GM12878 (cell line): ENCODE measurements around the gene MYO10. TPM values are rescaled to one million over a fixed set of nuclear protein-coding genes. Genes with fewer than 3 reads are reported as not detected.

Experiments
- ATAC-seq: fragments of 200-7000 bp; cut with Tn5 transposase; 3 replicates; pipeline ENCODE4 v1.9.1; 2020; ENCODE audit warnings: mild to moderate bottlenecking, moderate library complexity
- BruUV-seq: library from RNA; stranded (reverse); fragments of 400-500 nt; replicated peaks from 2 replicates; lab custom pipeline; 2021; lab: Mats Ljungman, UMichigan
- CTCF ChIA-PET: fragments of 300-600 bp; sonication (Branson Sonifier 250); formaldehyde crosslinking; extraction: SDS; loops from one replicate; lab custom pipeline; 2021; ENCODE audit warnings: inconsistent platforms; lab: Yijun Ruan, JAX
- POLR2A ChIA-PET: fragments of 350-600 bp; formaldehyde crosslinking; extraction: SDS; loops from one replicate; lab custom pipeline; 2021; ENCODE audit warnings: inconsistent platforms; lab: Charles Lee
- RAD21 ChIA-PET: fragments of 300-600 bp; sonication (Branson Sonifier 250); formaldehyde crosslinking; loops from one replicate; lab custom pipeline; 2023; ENCODE audit warnings: antibody characterized with exemption; ENCODE audit not compliant: unreplicated experiment; lab: Charles Lee
- SMC1A ChIA-PET: fragments of 300-600 bp; sonication (Branson Sonifier 250); formaldehyde crosslinking; loops from one replicate; lab custom pipeline; 2023; ENCODE audit not compliant: unreplicated experiment, uncharacterized antibody; lab: Charles Lee
- DNase-seq: peaks from one replicate; pipeline ENCODE4 v3.0.0-alpha.2; 2011; ENCODE audit warnings: low read depth, low spot score
- FAIRE-seq: peaks from 3 replicates; lab custom pipeline; 2011; peaks lifted over from hg19 to GRCh38; lab: Jason Lieb, UNC
- H2AFZ ChIP-seq: 2 replicates; pipeline ENCODE4 v1.6.0; 2011; ENCODE audit warnings: low read depth, low read length, control low read depth; ENCODE audit not compliant: control insufficient read depth
- H3K27ac ChIP-seq: 2 replicates; pipeline ENCODE4 v1.5.1; 2011; ENCODE audit warnings: control low read depth; ENCODE audit not compliant: control insufficient read depth, insufficient read depth
- H3K27me3 ChIP-seq, 2 experiments: replicated peaks in 1 of 2; 2 replicates each; pipeline versions ENCODE4 v1.6.0 to v1.6.1; 2011; ENCODE audit warnings: low read length in 1 of 2; ENCODE audit not compliant: control insufficient read depth in 2 of 2, insufficient read depth in 2 of 2
- H3K36me3 ChIP-seq, 2 experiments: 2 replicates each; pipeline ENCODE4 v1.5.1; 2011; ENCODE audit warnings: low read length in 1 of 2; ENCODE audit not compliant: control insufficient read depth in 2 of 2, insufficient read depth in 2 of 2
- H3K4me1 ChIP-seq: 2 replicates; pipeline ENCODE4 v1.6.1; 2011; ENCODE audit warnings: mild to moderate bottlenecking, low read length, moderate library complexity, mixed read lengths; ENCODE audit not compliant: control insufficient read depth, insufficient read depth
- H3K4me2 ChIP-seq: 2 replicates; pipeline ENCODE4 v1.6.0; 2011; ENCODE audit warnings: control low read depth; ENCODE audit not compliant: control insufficient read depth, insufficient read depth
- H3K4me3 ChIP-seq: fragments of 200-600 bp; sonication (generic); 2 replicates; pipeline ENCODE4 v1.5.1; 2016
- H3K79me2 ChIP-seq: 2 replicates; pipeline ENCODE4 v1.6.0; 2011; ENCODE audit warnings: low read length; ENCODE audit not compliant: control insufficient read depth, insufficient read depth
- H3K9ac ChIP-seq: 2 replicates; pipeline ENCODE4 v1.8.0; 2011; ENCODE audit warnings: low read length, control low read depth, mixed read lengths; ENCODE audit not compliant: control insufficient read depth, insufficient read depth
- H3K9me3 ChIP-seq: replicated peaks from 3 replicates; pipeline ENCODE4 v1.5.1; 2011; ENCODE audit warnings: mild to moderate bottlenecking, low read length; ENCODE audit not compliant: control insufficient read depth, insufficient read depth
- H4K20me1 ChIP-seq: 2 replicates; pipeline ENCODE4 v1.6.0; 2011; ENCODE audit not compliant: control insufficient read depth, insufficient read depth
- ATF2 ChIP-seq: IDR thresholded peaks from 2 replicates; pipeline ENCODE4 v1.6.1; 2012; ENCODE audit warnings: low read length, inconsistent platforms
- ATF7 ChIP-seq: fragments of 450-650 bp; IDR thresholded peaks from 2 replicates; pipeline ENCODE4 v1.6.1; 2016; ENCODE audit warnings: low read depth, mild to moderate bottlenecking
- BACH1 ChIP-seq: fragments of 450-650 bp; IDR thresholded peaks from 2 replicates; pipeline ENCODE4 v1.6.1; 2017; ENCODE audit warnings: mild to moderate bottlenecking, borderline replicate concordance
- BMI1 ChIP-seq: fragments of 450-650 bp; IDR thresholded peaks from 2 replicates; pipeline ENCODE4 v1.6.1; 2016; ENCODE audit warnings: mild to moderate bottlenecking, moderate library complexity, borderline replicate concordance
- ETV6 ChIP-seq, 2 experiments: fragments of 450-650 bp in 1 of 2; IDR thresholded peaks in 1 of 2; conservative IDR thresholded peaks in 1 of 2; 2 replicates each; pipeline ENCODE4 v1.6.1; 2014; ENCODE audit warnings: antibody characterized with exemption in 1 of 2, borderline replicate concordance in 1 of 2, low read depth in 1 of 2, mild to moderate bottlenecking in 1 of 2, moderate library complexity in 1 of 2
- GABPA ChIP-seq: IDR thresholded peaks from 2 replicates; pipeline ENCODE4 v1.6.1; 2014; ENCODE audit warnings: antibody characterized with exemption, low read depth, mild to moderate bottlenecking, inconsistent platforms
- IRF4 ChIP-seq: IDR thresholded peaks from 2 replicates; pipeline ENCODE4 v1.6.1; 2011; ENCODE audit warnings: low read depth, low read length
- KAT2A ChIP-seq: conservative IDR thresholded peaks from 2 replicates; pipeline ENCODE4 v1.6.1; 2011; ENCODE audit warnings: low read depth, low read length; ENCODE audit not compliant: control insufficient read depth
- MYC ChIP-seq: IDR thresholded peaks from 2 replicates; pipeline ENCODE4 v1.6.1; 2011; ENCODE audit warnings: mild to moderate bottlenecking, low read length, moderate library complexity, inconsistent platforms; ENCODE audit not compliant: insufficient read depth, insufficient replicate concordance, insufficient read length, severe bottlenecking
- POLR2A ChIP-seq: IDR thresholded peaks from 2 replicates; pipeline ENCODE4 v1.6.1; 2011; ENCODE audit warnings: low read depth, mild to moderate bottlenecking, low read length
- SUPT20H ChIP-seq: IDR thresholded peaks from 2 replicates; pipeline ENCODE4 v1.6.1; 2011; ENCODE audit warnings: low read depth, mild to moderate bottlenecking, low read length, moderate library complexity, borderline replicate concordance; ENCODE audit not compliant: control insufficient read depth
- USF1 ChIP-seq: IDR thresholded peaks from 2 replicates; pipeline ENCODE4 v1.6.1; 2011; ENCODE audit warnings: borderline replicate concordance, low read depth, mild to moderate bottlenecking, moderate library complexity, mixed read lengths, low read length; ENCODE audit not compliant: insufficient read depth; ENCODE audit errors: extremely low read length
- ZNF24 ChIP-seq: fragments of 450-650 bp; IDR thresholded peaks from 2 replicates; pipeline ENCODE4 v1.6.1; 2017; ENCODE audit warnings: antibody characterized with exemption, mild to moderate bottlenecking
- in situ Hi-C: fragments of 300-500 bp; cut with MboI; formaldehyde crosslinking; loops from 9 replicates; pipeline ENCODE4 v1.14.3; 2018; ENCODE audit warnings: mixed read lengths
- intact Hi-C: fragments of 100-400 bp; cut with micrococcal nuclease; formaldehyde crosslinking; loops from one replicate; pipeline ENCODE4 v1.14.2; 2022; ENCODE audit not compliant: unreplicated experiment
- polyA plus RNA-seq, 11 experiments: library from polyadenylated mRNA; depleted of rRNA in 4 of 11; unstranded in 6 of 11; stranded (reverse) in 5 of 11; fragments of >200 nt; fragmentation: Nextera tagmentation in 4 of 11; fragmentation: Illumina TruSeq in 1 of 11; extraction: Ambion mirVana in 4 of 11; extraction: Trizol in 1 of 11; gene quantifications; 1 replicate in 1 of 11; 2 replicates in 10 of 11; pipeline versions ENCODE4 v1.2.1 to v1.2.3, GENCODE V29; 2011 to 2016; ENCODE audit warnings: inconsistent platforms in 2 of 11, missing spikeins in 2 of 11, low read depth in 1 of 11
- total RNA-seq, 4 experiments: library from RNA; depleted of rRNA in 3 of 4; stranded (reverse); fragments of >200 nt in 3 of 4; fragmentation: Illumina TruSeq in 1 of 4; extraction: Trizol in 1 of 4; gene quantifications; 2 replicates each; pipeline versions ENCODE4 v1.2.1 to v1.2.3, GENCODE V29; 2013 to 2021
- TF ChIP-seq, protein P1 (sequence below): fragments of 150-350 bp; IDR thresholded peaks from 2 replicates; pipeline ENCODE4 v1.6.1; 2016; ENCODE audit warnings: low read depth, low read length
- TF ChIP-seq, protein P2 (sequence below): fragments of 450-650 bp; IDR thresholded peaks from 2 replicates; pipeline ENCODE4 v1.6.1; 2017; ENCODE audit warnings: antibody characterized with exemption, mild to moderate bottlenecking, moderate library complexity

MYO10 gene
- total and polyA plus RNA-seq, 10 of the 15 experiments (the other 5 are each of a cell fraction or from before 2014, with no cell fraction given): 0.02 to 0.77 (median 0.17) TPM

GRCh38 chr5:16980983-16981382 lies 44.9 kb upstream of the MYO10 start (continued):
- TF ChIP-seq USF1: no peak

DNA sequence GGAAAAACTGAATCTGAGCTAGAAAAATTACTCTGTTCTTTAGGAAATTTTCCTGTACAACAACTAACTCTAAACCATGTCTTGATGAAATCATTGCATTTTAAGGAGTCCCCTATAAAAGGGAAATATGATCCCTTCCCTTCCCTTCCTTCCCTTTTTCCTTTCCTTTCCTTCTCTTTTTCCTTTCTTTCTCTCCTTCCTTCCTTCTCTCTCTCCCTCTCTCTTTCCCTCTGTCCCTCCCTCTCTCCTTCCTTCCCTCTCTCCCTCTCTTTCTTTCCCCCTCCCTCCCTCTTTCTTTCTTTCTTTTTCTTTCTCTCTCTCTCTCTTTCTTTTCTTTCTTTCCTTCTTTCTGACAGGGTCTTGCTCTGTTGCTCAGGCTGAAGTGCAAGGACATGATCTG lies 42.2 kb upstream of the MYO10 start:
- ChIA-PET SMC1A (interaction anchor here (0.7 kb wide), 1 partner anchor 165 kb away, joined by 3 read pairs; no protein-coding TSS in a partner anchor), RAD21 (no interaction called here), CTCF (no interaction called here), POLR2A (no interaction called here)
- no TSS peak for BruUV-seq
- no peaks in the 10 kb centered on the region for H3K27me3 ChIP-seq
- no peak overlapping the region for H3K4me3 ChIP-seq
- H3K9me3 ChIP-seq: no peaks in the 10 kb centered on the region
- no peak overlapping the region for H3K4me2 ChIP-seq
- in situ Hi-C loops: no loop called here
- no peak for FAIRE-seq
- no peaks in the 10 kb centered on the region for H3K36me3 ChIP-seq
- intact Hi-C loops: no loop called here
- H4K20me1 ChIP-seq: no peaks in the 10 kb centered on the region
- DNase-seq: no peak
- H3K79me2 ChIP-seq: no peaks in the 10 kb centered on the region
- ATAC-seq: no peak
- H3K4me1 ChIP-seq: peaks cover 4% of the 10 kb centered on the region; the same call in 1 of the 2 replicates
- no peak overlapping the region for H3K27ac ChIP-seq
- no peak overlapping the region for H2AFZ ChIP-seq
- H3K9ac ChIP-seq: no peak overlapping the region
- TF ChIP-seq, protein P1, sequence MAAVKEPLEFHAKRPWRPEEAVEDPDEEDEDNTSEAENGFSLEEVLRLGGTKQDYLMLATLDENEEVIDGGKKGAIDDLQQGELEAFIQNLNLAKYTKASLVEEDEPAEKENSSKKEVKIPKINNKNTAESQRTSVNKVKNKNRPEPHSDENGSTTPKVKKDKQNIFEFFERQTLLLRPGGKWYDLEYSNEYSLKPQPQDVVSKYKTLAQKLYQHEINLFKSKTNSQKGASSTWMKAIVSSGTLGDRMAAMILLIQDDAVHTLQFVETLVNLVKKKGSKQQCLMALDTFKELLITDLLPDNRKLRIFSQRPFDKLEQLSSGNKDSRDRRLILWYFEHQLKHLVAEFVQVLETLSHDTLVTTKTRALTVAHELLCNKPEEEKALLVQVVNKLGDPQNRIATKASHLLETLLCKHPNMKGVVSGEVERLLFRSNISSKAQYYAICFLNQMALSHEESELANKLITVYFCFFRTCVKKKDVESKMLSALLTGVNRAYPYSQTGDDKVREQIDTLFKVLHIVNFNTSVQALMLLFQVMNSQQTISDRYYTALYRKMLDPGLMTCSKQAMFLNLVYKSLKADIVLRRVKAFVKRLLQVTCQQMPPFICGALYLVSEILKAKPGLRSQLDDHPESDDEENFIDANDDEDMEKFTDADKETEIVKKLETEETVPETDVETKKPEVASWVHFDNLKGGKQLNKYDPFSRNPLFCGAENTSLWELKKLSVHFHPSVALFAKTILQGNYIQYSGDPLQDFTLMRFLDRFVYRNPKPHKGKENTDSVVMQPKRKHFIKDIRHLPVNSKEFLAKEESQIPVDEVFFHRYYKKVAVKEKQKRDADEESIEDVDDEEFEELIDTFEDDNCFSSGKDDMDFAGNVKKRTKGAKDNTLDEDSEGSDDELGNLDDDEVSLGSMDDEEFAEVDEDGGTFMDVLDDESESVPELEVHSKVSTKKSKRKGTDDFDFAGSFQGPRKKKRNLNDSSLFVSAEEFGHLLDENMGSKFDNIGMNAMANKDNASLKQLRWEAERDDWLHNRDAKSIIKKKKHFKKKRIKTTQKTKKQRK: no peak
- no peak for TF ChIP-seq ETV6 (conservative IDR thresholded peaks at IDR 0.05 in 1 of 2, IDR thresholded peaks at IDR 0.05 in 1 of 2; ENCODE audit: borderline replicate concordance in 1 of 2, low read depth in 1 of 2)
- TF ChIP-seq POLR2A: no peak
- no peak for TF ChIP-seq ATF7
- no peak for TF ChIP-seq SUPT20H
- TF ChIP-seq ZNF24: no peak
- TF ChIP-seq KAT2A: no peak
- no peak for TF ChIP-seq BMI1
- no peak for TF ChIP-seq MYC
- no peak for TF ChIP-seq GABPA
- no peak for TF ChIP-seq IRF4
- TF ChIP-seq, protein P2, sequence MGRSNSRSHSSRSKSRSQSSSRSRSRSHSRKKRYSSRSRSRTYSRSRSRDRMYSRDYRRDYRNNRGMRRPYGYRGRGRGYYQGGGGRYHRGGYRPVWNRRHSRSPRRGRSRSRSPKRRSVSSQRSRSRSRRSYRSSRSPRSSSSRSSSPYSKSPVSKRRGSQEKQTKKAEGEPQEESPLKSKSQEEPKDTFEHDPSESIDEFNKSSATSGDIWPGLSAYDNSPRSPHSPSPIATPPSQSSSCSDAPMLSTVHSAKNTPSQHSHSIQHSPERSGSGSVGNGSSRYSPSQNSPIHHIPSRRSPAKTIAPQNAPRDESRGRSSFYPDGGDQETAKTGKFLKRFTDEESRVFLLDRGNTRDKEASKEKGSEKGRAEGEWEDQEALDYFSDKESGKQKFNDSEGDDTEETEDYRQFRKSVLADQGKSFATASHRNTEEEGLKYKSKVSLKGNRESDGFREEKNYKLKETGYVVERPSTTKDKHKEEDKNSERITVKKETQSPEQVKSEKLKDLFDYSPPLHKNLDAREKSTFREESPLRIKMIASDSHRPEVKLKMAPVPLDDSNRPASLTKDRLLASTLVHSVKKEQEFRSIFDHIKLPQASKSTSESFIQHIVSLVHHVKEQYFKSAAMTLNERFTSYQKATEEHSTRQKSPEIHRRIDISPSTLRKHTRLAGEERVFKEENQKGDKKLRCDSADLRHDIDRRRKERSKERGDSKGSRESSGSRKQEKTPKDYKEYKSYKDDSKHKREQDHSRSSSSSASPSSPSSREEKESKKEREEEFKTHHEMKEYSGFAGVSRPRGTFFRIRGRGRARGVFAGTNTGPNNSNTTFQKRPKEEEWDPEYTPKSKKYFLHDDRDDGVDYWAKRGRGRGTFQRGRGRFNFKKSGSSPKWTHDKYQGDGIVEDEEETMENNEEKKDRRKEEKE: no peak
- no peak for TF ChIP-seq ATF2
- TF ChIP-seq BACH1: no peak
